Kidney (tissue), 14 donors: ENCODE results near the gene SAP130. TPM values are rescaled to one million over a fixed set of nuclear protein-coding genes. Genes with fewer than 3 reads are reported as not detected.

Experiments
- DNase-seq, 5 donors: peaks; one replicate each; pipeline ENCODE4 v3.0.0-alpha.2; 2013 to 2020
- FAIRE-seq: peaks from 2 replicates; lab custom pipeline; 2012; peaks lifted over from hg19 to GRCh38; lab: Jason Lieb, UNC
- H3K27ac ChIP-seq, 2 donors: one replicate each; pipeline ENCODE4 v1.7.0; 2013; ENCODE audit warnings: low read depth in 2 of 2, low read length in 2 of 2, inconsistent platforms in 1 of 2
- H3K27me3 ChIP-seq: one replicate; pipeline ENCODE4 v1.7.1; 2013; ENCODE audit warnings: low read length, inconsistent platforms; ENCODE audit not compliant: control insufficient read depth, insufficient read depth
- H3K36me3 ChIP-seq, 3 donors: one replicate each; pipeline versions ENCODE4 v1.7.0 to v1.7.1; 2013; ENCODE audit warnings: low read length in 3 of 3, control low read depth in 1 of 3, inconsistent platforms in 1 of 3; ENCODE audit not compliant: insufficient read depth in 3 of 3, control insufficient read depth in 2 of 3
- H3K4me1 ChIP-seq, 3 donors: one replicate each; pipeline versions ENCODE4 v1.7.0 to v1.7.1; 2013; ENCODE audit warnings: low read length in 3 of 3, inconsistent platforms in 1 of 3, low read depth in 1 of 3; ENCODE audit not compliant: control insufficient read depth in 2 of 3, insufficient read depth in 2 of 3
- H3K4me3 ChIP-seq, 3 donors: one replicate each; pipeline versions ENCODE4 v1.7.0 to v1.8.1; 2013; ENCODE audit warnings: low read length in 3 of 3, control low read depth in 1 of 3, inconsistent platforms in 1 of 3
- H3K9ac ChIP-seq, 3 donors: one replicate each; pipeline versions ENCODE4 v1.7.0 to v1.7.1; 2013; ENCODE audit warnings: low read length in 3 of 3, control low read depth in 1 of 3, inconsistent platforms in 1 of 3
- H3K9me3 ChIP-seq, 3 donors: one replicate each; pipeline versions ENCODE4 v1.7.0 to v1.7.1; 2013; ENCODE audit warnings: low read length in 3 of 3, control low read depth in 1 of 3, inconsistent platforms in 1 of 3; ENCODE audit not compliant: control insufficient read depth in 2 of 3, insufficient read depth in 1 of 3
- intact Hi-C: fragments of 100-400 bp; cut with DNase I; formaldehyde crosslinking; loops from one replicate; pipeline ENCODE4 v1.11.1; 2022
- polyA plus RNA-seq: library from polyadenylated mRNA; stranded (reverse); fragments of 350-450 nt; fragmentation: Illumina TruSeq; extraction: RNeasy Lipid Tissue Mini Kit (QIAGEN cat#74804); gene quantifications from one replicate; pipeline ENCODE4 v1.2.3, GENCODE V29; 2014; ENCODE audit warnings: low read depth, low replicate concordance; ENCODE audit not compliant: insufficient read depth
- total RNA-seq: library from RNA; stranded (reverse); fragmentation: NEBNext Ultra II Directional; extraction: Animal tissue kit (Norgen Biotek cat#: 25700); gene quantifications from one replicate; pipeline ENCODE4 v1.2.1, GENCODE V29; 2021
- TF ChIP-seq, protein P1 (sequence below): IDR thresholded peaks from 3 replicates; pipeline ENCODE4 v1.5.1; 2012; ENCODE audit warnings: mild to moderate bottlenecking, moderate library complexity, borderline replicate concordance; ENCODE audit not compliant: insufficient read depth; ENCODE audit errors: extremely low read depth
- donor health status: control.
- donor health status: control.
- donor health status: control.
- donor health status: control.
- donor health status: control.
- donor health status: DM: yes; HTN: yes; CAD: no.
- donor health status: Normal renal cell carcinoma (clear cell type).

The SAP130 gene
- total and polyA plus RNA-seq, 2 donors from 2014 or later = 6.2 to 17.5 TPM

DNA sequence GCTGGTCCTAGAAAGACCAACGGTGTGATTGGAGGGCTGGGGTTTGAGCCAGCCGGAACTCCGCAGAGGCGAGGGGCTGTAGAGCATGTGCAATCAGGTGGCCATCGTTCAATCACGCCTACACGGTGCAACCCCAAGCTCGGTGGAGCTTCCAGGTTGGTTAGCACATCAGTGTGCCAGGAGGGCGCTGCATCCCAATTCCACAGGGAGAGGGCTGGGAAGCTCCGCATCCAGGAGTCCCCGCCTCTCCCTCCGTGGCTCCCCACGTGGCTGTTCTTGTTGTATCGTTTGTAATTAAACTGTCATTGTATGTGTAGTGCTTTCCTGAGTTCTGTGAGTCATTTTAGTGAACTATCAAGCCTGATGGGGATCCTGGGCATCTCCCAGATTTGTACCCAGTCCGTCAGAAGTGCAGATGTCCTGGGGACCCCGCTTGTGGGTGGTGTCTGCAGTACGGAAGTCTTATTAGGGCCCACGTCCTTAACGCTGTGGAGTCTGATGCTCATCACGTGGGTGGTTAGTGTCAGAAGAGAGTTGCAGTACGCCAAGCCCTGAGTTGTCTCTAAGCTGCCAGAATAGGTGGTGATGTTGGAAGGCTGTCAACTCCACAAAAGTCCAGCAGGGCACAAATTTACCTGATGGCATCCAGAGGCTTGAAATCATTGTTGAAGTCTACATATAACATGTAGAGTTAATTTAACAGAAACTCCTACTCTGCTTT is 121.5 kb downstream of the SAP130 start:
- no peak overlapping the region for H3K9ac ChIP-seq
- FAIRE-seq = no peak
- intact Hi-C loops = no loop called here
- TF ChIP-seq, protein P1, sequence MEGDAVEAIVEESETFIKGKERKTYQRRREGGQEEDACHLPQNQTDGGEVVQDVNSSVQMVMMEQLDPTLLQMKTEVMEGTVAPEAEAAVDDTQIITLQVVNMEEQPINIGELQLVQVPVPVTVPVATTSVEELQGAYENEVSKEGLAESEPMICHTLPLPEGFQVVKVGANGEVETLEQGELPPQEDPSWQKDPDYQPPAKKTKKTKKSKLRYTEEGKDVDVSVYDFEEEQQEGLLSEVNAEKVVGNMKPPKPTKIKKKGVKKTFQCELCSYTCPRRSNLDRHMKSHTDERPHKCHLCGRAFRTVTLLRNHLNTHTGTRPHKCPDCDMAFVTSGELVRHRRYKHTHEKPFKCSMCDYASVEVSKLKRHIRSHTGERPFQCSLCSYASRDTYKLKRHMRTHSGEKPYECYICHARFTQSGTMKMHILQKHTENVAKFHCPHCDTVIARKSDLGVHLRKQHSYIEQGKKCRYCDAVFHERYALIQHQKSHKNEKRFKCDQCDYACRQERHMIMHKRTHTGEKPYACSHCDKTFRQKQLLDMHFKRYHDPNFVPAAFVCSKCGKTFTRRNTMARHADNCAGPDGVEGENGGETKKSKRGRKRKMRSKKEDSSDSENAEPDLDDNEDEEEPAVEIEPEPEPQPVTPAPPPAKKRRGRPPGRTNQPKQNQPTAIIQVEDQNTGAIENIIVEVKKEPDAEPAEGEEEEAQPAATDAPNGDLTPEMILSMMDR = no peak
- H3K4me1 ChIP-seq = no peaks in the 10 kb centered on the region
- H3K27ac ChIP-seq = no peak overlapping the region
- no peaks in the 10 kb centered on the region for H3K36me3 ChIP-seq
- H3K27me3 ChIP-seq = no peaks in the 10 kb centered on the region
- no peak for DNase-seq
- H3K9me3 ChIP-seq = no peaks in the 10 kb centered on the region
- H3K4me3 ChIP-seq = no peak overlapping the region

DNA sequence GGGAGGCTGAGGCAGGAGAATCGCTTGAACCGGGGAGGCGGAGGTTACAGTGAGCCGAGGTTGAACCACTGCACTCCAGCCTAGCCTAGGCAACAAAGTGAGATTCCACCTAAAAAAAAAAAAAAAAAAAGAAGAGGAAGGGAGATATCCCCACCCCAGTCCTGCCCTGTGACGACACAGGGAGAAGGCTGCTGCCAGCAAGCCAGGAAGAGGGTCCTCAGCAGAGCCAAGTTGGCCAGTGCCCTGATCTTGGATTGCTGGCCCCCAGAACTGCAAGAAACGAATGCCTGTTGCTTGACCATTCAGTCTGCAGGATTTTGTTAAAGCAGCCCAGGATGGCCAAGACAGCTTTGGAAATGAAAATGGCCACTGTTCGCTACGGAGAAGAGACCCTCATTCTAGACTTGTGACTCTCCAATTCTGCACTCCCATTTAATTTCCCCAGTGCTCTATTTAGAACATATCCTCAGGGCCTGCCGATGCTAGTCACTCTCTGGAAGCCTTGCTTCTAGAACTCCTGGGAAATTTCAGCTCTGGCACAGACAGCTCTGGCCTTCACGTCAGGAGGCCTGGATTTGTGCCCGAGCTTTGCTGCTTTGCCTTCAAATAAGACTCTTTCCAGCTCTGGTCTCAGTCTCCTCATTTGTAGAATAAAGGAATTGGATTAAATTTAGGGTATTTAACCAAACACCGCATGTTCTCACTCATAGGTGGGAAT is 126.4 kb downstream of the SAP130 start:
- Histone ChIP-seq H3K9ac (no peak overlapping the region), H3K27me3 (no peaks in the 10 kb centered on the region), H3K36me3 (no peaks in the 10 kb centered on the region), H3K27ac (no peak overlapping the region), H3K4me1 (peaks cover 0 to 3% (median 0%) of the 10 kb centered on the region in 3 donors), H3K9me3 (no peaks in the 10 kb centered on the region), H3K4me3 (no peak overlapping the region)
- FAIRE-seq = no peak
- TF ChIP-seq, protein P1 = no peak
- intact Hi-C loops = no loop called here
- DNase-seq = peak in 2 of 5 donors; percentile 16 to 83

DNA sequence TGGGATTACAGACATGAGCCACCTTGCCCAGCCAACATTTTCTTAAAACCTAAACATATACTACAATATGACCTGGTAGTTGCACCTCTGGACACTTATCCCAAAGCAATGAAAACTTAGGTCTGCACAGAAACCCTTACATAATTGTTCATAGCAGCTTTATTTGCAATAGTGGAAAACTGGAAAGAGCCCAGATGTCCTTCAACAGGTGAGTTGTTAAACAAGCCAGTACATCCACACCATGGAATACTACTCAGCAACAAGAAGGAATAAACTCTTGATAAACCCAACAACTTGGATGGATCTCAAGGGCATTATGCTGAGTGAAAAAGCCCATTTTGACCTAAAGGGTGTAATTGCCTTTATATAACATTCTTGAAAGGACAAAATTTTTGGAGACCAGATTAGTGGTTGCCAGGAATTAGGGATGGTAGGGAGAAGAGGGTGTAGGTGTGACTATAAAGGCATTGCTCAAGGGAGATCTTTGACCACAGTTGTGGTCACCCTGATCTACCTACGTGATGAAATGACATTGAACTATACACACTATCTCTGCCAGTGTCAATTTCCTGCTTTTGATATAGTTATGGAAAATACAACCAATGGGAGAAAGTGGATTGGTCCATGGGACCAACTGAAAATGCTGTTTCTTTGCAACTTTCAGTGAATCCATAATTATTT is 130.2 kb downstream of the SAP130 start:
- TF ChIP-seq, protein P1 = no peak
- no peak overlapping the region for H3K4me3 ChIP-seq
- FAIRE-seq = no peak
- no peak overlapping the region for H3K27ac ChIP-seq
- H3K9ac ChIP-seq = no peak overlapping the region
- H3K9me3 ChIP-seq = no peaks in the 10 kb centered on the region
- H3K27me3 ChIP-seq = no peaks in the 10 kb centered on the region
- peaks cover 0 to 3% (median 0%) of the 10 kb centered on the region in 3 donors for H3K4me1 ChIP-seq
- intact Hi-C loops = no loop called here
- no peaks in the 10 kb centered on the region for H3K36me3 ChIP-seq
- DNase-seq = no peak
